HCT116 (cell line): ENCODE measurements around the gene CPNE7. TPM values are rescaled to one million over a fixed set of nuclear protein-coding genes. Genes with fewer than 3 reads are reported as not detected.

Experiments
- ATAC-seq: fragments of 200-7000 bp; cut with Tn5 transposase; 2 replicates; pipeline ENCODE4 v1.9.1; 2020; ENCODE audit warnings: mild to moderate bottlenecking, moderate library complexity
- BruUV-seq: library from RNA; stranded (reverse); fragments of 400-500 nt; replicated peaks from 2 replicates; lab custom pipeline; 2021; lab: Mats Ljungman, UMichigan
- CTCF ChIA-PET: fragments of 300-600 bp; sonication (Branson Sonifier 250); formaldehyde crosslinking; loops from one replicate; lab custom pipeline; 2021; ENCODE audit warnings: antibody characterized with exemption; lab: Charles Lee
- POLR2A ChIA-PET: fragments of 300-600, 350-600 bp; sonication (Branson Sonifier 250); formaldehyde crosslinking; loops from one replicate; lab custom pipeline; 2021; ENCODE audit warnings: antibody characterized with exemption; lab: Charles Lee
- RAD21 ChIA-PET, 2 experiments: fragments of 300-600 bp; sonication (Branson Sonifier 250); formaldehyde crosslinking; loops; one replicate each; lab custom pipeline; 2023; ENCODE audit warnings: low total read pairs in 2 of 2; ENCODE audit not compliant: uncharacterized antibody in 2 of 2, unreplicated experiment in 2 of 2, low non-redundant PET in 1 of 2; lab: Charles Lee
- DNase-seq: peaks from one replicate; pipeline ENCODE4 v3.0.0-alpha.2; 2010; ENCODE audit warnings: low read depth, low spot score
- H2AFZ ChIP-seq: fragments of 200-600 bp; shearing (Covaris generic), sonication (generic); 2 replicates; pipeline ENCODE4 v1.6.1; 2017; ENCODE audit warnings: low read depth, mixed run types, mixed read lengths, antibody characterized with exemption, low read length; ENCODE audit not compliant: poor library complexity, severe bottlenecking
- H3K27ac ChIP-seq: 2 replicates; pipeline ENCODE4 v1.5.1; 2012; ENCODE audit warnings: low read depth, low read length
- H3K27me3 ChIP-seq: fragments of 200-600 bp; sonication (generic); 2 replicates; pipeline ENCODE4 v1.6.1; 2016; ENCODE audit warnings: mixed run types, low read length, mixed read lengths; ENCODE audit not compliant: insufficient read depth
- H3K36me3 ChIP-seq, 2 experiments: fragments of 200-500 bp in 1 of 2; fragments of 200-600 bp in 1 of 2; sonication (Bioruptor generic) in 1 of 2; sonication (generic) in 1 of 2; 2 replicates each; pipeline versions ENCODE4 v1.5.1 to v1.6.1; 2014 to 2016; ENCODE audit warnings: low read length in 2 of 2, inconsistent platforms in 1 of 2, mixed read lengths in 1 of 2, mixed run types in 1 of 2; ENCODE audit not compliant: insufficient read depth in 2 of 2, control insufficient read depth in 1 of 2
- H3K4me1 ChIP-seq, 2 experiments: fragments of 200-600 bp in 1 of 2; sonication (generic) in 1 of 2; 2 replicates each; pipeline versions ENCODE4 v1.5.1 to v1.6.1; 2012 to 2017; ENCODE audit warnings: low read length in 2 of 2, inconsistent platforms in 1 of 2, mild to moderate bottlenecking in 1 of 2, mixed read lengths in 1 of 2, mixed run types in 1 of 2, moderate library complexity in 1 of 2; ENCODE audit not compliant: insufficient read depth in 2 of 2, control insufficient read depth in 1 of 2
- H3K4me2 ChIP-seq: fragments of 200-600 bp; sonication (generic); 2 replicates; pipeline ENCODE4 v1.6.1; 2017; ENCODE audit warnings: mixed run types, low read length, mixed read lengths
- H3K4me3 ChIP-seq, 2 experiments: fragments of 200-600 bp in 1 of 2; sonication (generic) in 1 of 2; replicated peaks in 1 of 2; 2 replicates each; pipeline ENCODE4 v1.5.1; 2011 to 2016; ENCODE audit warnings: low read length in 2 of 2, control low read depth in 1 of 2, low read depth in 1 of 2, mild to moderate bottlenecking in 1 of 2, mixed read lengths in 1 of 2, mixed run types in 1 of 2
- H3K79me2 ChIP-seq: fragments of 200-600 bp; sonication (generic); 2 replicates; pipeline ENCODE4 v1.6.1; 2017; ENCODE audit warnings: mild to moderate bottlenecking, mixed run types, low read length, moderate library complexity, mixed read lengths; ENCODE audit not compliant: insufficient read depth
- H3K9ac ChIP-seq: fragments of 200-600 bp; sonication (generic); 2 replicates; pipeline ENCODE4 v1.6.1; 2016; ENCODE audit warnings: low read length, mixed read lengths
- H3K9me2 ChIP-seq: fragments of 200-600 bp; sonication (generic), shearing (Covaris generic); 2 replicates; pipeline ENCODE4 v1.6.1; 2017; ENCODE audit warnings: mixed run types, mild to moderate bottlenecking, moderate library complexity; ENCODE audit not compliant: insufficient read depth
- H3K9me3 ChIP-seq, 2 experiments: fragments of 200-500 bp in 1 of 2; fragments of 200-600 bp in 1 of 2; sonication (Bioruptor generic) in 1 of 2; sonication (generic) in 1 of 2; 2 replicates each; pipeline ENCODE4 v1.6.1; 2014 to 2017; ENCODE audit warnings: low read length in 2 of 2, mixed read lengths in 2 of 2, inconsistent platforms in 1 of 2, low read depth in 1 of 2, mild to moderate bottlenecking in 1 of 2, mixed run types in 1 of 2, moderate library complexity in 1 of 2; ENCODE audit not compliant: control insufficient read depth in 1 of 2, insufficient read depth in 1 of 2
- H4K20me1 ChIP-seq: fragments of 200-600 bp; sonication (generic), shearing (Covaris generic); 2 replicates; pipeline ENCODE4 v1.6.1; 2017; ENCODE audit warnings: mixed run types, mild to moderate bottlenecking, moderate library complexity; ENCODE audit not compliant: insufficient read depth
- CBX3 ChIP-seq: IDR thresholded peaks from 2 replicates; pipeline ENCODE4 v1.6.1; 2012; ENCODE audit warnings: low read depth
- CTCF ChIP-seq, 3 experiments: fragments of 200-600 bp in 1 of 3; sonication (generic) in 1 of 3; IDR thresholded peaks in 2 of 3; conservative IDR thresholded peaks in 1 of 3; 2 replicates each; pipeline ENCODE4 v1.5.1; 2012 to 2017; ENCODE audit warnings: low read depth in 2 of 3, low read length in 2 of 3, antibody characterized with exemption in 1 of 3, borderline replicate concordance in 1 of 3, control low read depth in 1 of 3, mild to moderate bottlenecking in 1 of 3, mixed read lengths in 1 of 3, mixed run types in 1 of 3, moderate library complexity in 1 of 3; ENCODE audit not compliant: insufficient read depth in 1 of 3
- EGR1 ChIP-seq: IDR thresholded peaks from 2 replicates; pipeline ENCODE4 v1.6.1; 2012; ENCODE audit warnings: low read depth
- JUND ChIP-seq: IDR thresholded peaks from 2 replicates; pipeline ENCODE4 v1.6.1; 2012
- REST ChIP-seq: IDR thresholded peaks from 2 replicates; pipeline ENCODE4 v1.6.1; 2012; ENCODE audit warnings: low read depth
- SIN3A ChIP-seq: IDR thresholded peaks from 2 replicates; pipeline ENCODE4 v1.6.1; 2012; ENCODE audit warnings: low read depth
- ZBTB33 ChIP-seq: IDR thresholded peaks from 2 replicates; pipeline ENCODE4 v1.6.1; 2011; ENCODE audit warnings: mild to moderate bottlenecking, low read length, moderate library complexity; ENCODE audit not compliant: insufficient replicate concordance; ENCODE audit errors: extremely low read depth
- ZFX ChIP-seq: fragments of 450-650 bp; IDR thresholded peaks from 2 replicates; pipeline ENCODE4 v1.6.1; 2017
- intact Hi-C: fragments of 100-400 bp; cut with micrococcal nuclease; formaldehyde crosslinking; loops from 2 replicates; pipeline ENCODE4 v1.10.0; 2022
- total RNA-seq: library from RNA; stranded (reverse); gene quantifications from one replicate; pipeline ENCODE4 v1.2.1, GENCODE V29; 2021; ENCODE audit not compliant: unreplicated experiment

CPNE7 gene
- total RNA-seq, 1 experiment from 2014 or later = 201 TPM

- BruUV-seq = no TSS peak
- Histone ChIP-seq H3K27ac (no peak overlapping the region), H4K20me1 (no peaks in the 10 kb centered on the region), H3K4me2 (no peak overlapping the region), H3K79me2 (peaks cover 23% of the 10 kb centered on the region), H3K4me3 (no peak overlapping the region), H2AFZ (no peak overlapping the region), H3K9me3 (no peaks in the 10 kb centered on the region), H3K4me1 (peaks cover 14 to 42% of the 10 kb centered on the region in 2 experiments)
- intact Hi-C loops = no loop called here
- ChIA-PET CTCF (no interaction called here), POLR2A (no interaction called here), RAD21 (no interaction called here)
- no peak for TF ChIP-seq SIN3A
- no peak for TF ChIP-seq ZBTB33
- TF ChIP-seq JUND = no peak
- no peak for TF ChIP-seq REST
- no peak for TF ChIP-seq ZFX
- no peak for TF ChIP-seq EGR1
- TF ChIP-seq CTCF (IDR thresholded peaks at IDR 0.05 in 2 of 3, conservative IDR thresholded peaks at IDR 0.05 in 1 of 3; ENCODE audit: borderline replicate concordance in 1 of 3, insufficient read depth in 1 of 3, low read depth in 2 of 3, low read length in 2 of 3) = no peak
- no peak for TF ChIP-seq CBX3
- TF ChIP-seq, all 23 proteins: peak for 0
- Histone ChIP-seq H3K9me2 (no peaks in the 10 kb centered on the region), H3K27me3 (no peaks in the 10 kb centered on the region), H3K36me3 (peaks cover 2 to 10% of the 10 kb centered on the region in 2 experiments; a peak in 2 of 4 replicates), H3K9ac (no peak overlapping the region)
- ATAC-seq (no peak), DNase-seq (no peak)
Observed at GRCh38 chr16:89572485-89573205, 2.9 kb upstream of the CPNE7 start.
